MM.1S (cell line): ENCODE results near the gene COL18A1.

Source experiments
- DNase-seq: peaks from one replicate; pipeline ENCODE4 v3.0.0-alpha.2; 2015
- H2AFZ ChIP-seq: fragments of 300-600 bp; sonication (generic); 2 replicates; pipeline ENCODE4 v1.6.0; 2016; ENCODE audit warnings: antibody characterized with exemption, low read length
- H3F3A ChIP-seq: fragments of 300-600 bp; sonication (generic); 2 replicates; pipeline ENCODE4 v1.6.1; 2016; ENCODE audit warnings: mild to moderate bottlenecking, antibody characterized with exemption, low read length, moderate library complexity, mixed read lengths; ENCODE audit not compliant: insufficient read depth
- H3K27ac ChIP-seq: fragments of 300-600 bp; sonication (generic); 2 replicates; pipeline ENCODE4 v1.5.1; 2016; ENCODE audit warnings: mild to moderate bottlenecking, low read length
- H3K27me3 ChIP-seq: fragments of 300-600 bp; sonication (generic); replicated peaks from 2 replicates; pipeline ENCODE4 v1.6.0; 2016; ENCODE audit warnings: low read length; ENCODE audit not compliant: insufficient read depth
- H3K36me3 ChIP-seq: fragments of 300-600 bp; sonication (generic); replicated peaks from 2 replicates; pipeline ENCODE4 v1.6.1; 2016; ENCODE audit warnings: mild to moderate bottlenecking, low read length, mixed read lengths; ENCODE audit not compliant: insufficient read depth
- H3K4me1 ChIP-seq: fragments of 300-600 bp; sonication (generic); 2 replicates; pipeline ENCODE4 v1.6.1; 2016; ENCODE audit warnings: low read length, mixed read lengths
- H3K4me2 ChIP-seq: fragments of 300-600 bp; sonication (generic); 2 replicates; pipeline ENCODE4 v1.6.0; 2016; ENCODE audit warnings: low read depth, low read length
- H3K4me3 ChIP-seq: fragments of 300-600 bp; sonication (generic); 2 replicates; pipeline ENCODE4 v1.5.1; 2016; ENCODE audit warnings: low read length, mixed read lengths
- H3K79me2 ChIP-seq: fragments of 300-600 bp; sonication (generic); 2 replicates; pipeline ENCODE4 v1.6.1; 2016; ENCODE audit warnings: mixed run types, low read length, mixed read lengths
- H3K9ac ChIP-seq: fragments of 300-600 bp; sonication (generic); 2 replicates; pipeline ENCODE4 v1.6.1; 2016; ENCODE audit warnings: low read length, mixed read lengths
- H3K9me2 ChIP-seq: fragments of 300-600 bp; sonication (generic); replicated peaks from 2 replicates; pipeline ENCODE4 v1.6.1; 2016; ENCODE audit warnings: mild to moderate bottlenecking, low read length, mixed read lengths; ENCODE audit not compliant: insufficient read depth
- H3K9me3 ChIP-seq: fragments of 300-600 bp; sonication (generic); replicated peaks from 2 replicates; pipeline ENCODE4 v1.6.1; 2016; ENCODE audit warnings: mild to moderate bottlenecking, low read length, mixed read lengths; ENCODE audit not compliant: insufficient read depth
- H4K20me1 ChIP-seq: fragments of 300-600 bp; sonication (generic); 2 replicates; pipeline ENCODE4 v1.6.1; 2016; ENCODE audit warnings: mild to moderate bottlenecking, low read length, moderate library complexity, mixed read lengths; ENCODE audit not compliant: insufficient read depth
- EZH2 ChIP-seq: fragments of 300-600 bp; sonication (generic); optimal IDR thresholded peaks from 2 replicates; pipeline ENCODE3; 2017; ENCODE audit warnings: low read depth, mild to moderate bottlenecking, antibody characterized with exemption, low read length, mixed read lengths
- EZH2phosphoT487 ChIP-seq: fragments of 300-600 bp; sonication (generic); IDR thresholded peaks from 2 replicates; pipeline ENCODE4 v1.6.1; 2018; ENCODE audit warnings: antibody characterized with exemption, low read length
- TF ChIP-seq, protein P1 (sequence below): fragments of 300-600 bp; sonication (generic); IDR thresholded peaks from 2 replicates; pipeline ENCODE4 v1.5.1; 2016; ENCODE audit warnings: antibody characterized with exemption, low read length, mixed read lengths

The COL18A1 gene

DNA sequence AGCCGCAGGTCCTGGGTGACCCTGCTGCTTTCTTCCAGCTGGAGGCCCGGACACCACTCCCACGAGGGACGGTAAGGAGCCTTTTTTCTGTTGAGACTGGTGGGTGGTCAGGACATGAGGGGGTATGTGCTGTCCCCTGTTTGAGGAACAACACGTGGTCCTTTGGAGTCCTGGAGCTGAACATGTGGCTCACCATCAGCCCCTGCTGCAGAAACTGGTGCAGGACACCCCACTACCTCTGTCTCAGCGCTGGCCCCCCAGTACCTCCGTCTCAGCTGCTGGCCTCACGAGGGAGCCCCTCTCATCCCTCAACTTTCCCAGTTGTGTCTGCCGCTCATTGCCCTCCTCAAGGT lies 102.5 kb downstream of the COL18A1 start:
- H3K9ac ChIP-seq: no peak overlapping the region
- H3K4me3 ChIP-seq: no peak overlapping the region
- peaks cover 43% of the 10 kb centered on the region for H3K27me3 ChIP-seq
- no peaks in the 10 kb centered on the region for H3K9me3 ChIP-seq
- H3K36me3 ChIP-seq: no peaks in the 10 kb centered on the region
- H3K4me2 ChIP-seq: no peak overlapping the region
- no peaks in the 10 kb centered on the region for H3K79me2 ChIP-seq
- no peak overlapping the region for H3K27ac ChIP-seq
- H3K4me1 ChIP-seq: no peaks in the 10 kb centered on the region
- H4K20me1 ChIP-seq: no peaks in the 10 kb centered on the region; the same call in 1 of the 2 replicates
- TF ChIP-seq EZH2phosphoT487: no peak
- TF ChIP-seq, protein P1, sequence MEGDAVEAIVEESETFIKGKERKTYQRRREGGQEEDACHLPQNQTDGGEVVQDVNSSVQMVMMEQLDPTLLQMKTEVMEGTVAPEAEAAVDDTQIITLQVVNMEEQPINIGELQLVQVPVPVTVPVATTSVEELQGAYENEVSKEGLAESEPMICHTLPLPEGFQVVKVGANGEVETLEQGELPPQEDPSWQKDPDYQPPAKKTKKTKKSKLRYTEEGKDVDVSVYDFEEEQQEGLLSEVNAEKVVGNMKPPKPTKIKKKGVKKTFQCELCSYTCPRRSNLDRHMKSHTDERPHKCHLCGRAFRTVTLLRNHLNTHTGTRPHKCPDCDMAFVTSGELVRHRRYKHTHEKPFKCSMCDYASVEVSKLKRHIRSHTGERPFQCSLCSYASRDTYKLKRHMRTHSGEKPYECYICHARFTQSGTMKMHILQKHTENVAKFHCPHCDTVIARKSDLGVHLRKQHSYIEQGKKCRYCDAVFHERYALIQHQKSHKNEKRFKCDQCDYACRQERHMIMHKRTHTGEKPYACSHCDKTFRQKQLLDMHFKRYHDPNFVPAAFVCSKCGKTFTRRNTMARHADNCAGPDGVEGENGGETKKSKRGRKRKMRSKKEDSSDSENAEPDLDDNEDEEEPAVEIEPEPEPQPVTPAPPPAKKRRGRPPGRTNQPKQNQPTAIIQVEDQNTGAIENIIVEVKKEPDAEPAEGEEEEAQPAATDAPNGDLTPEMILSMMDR: no peak
- no peak for TF ChIP-seq EZH2
- H3F3A ChIP-seq: no peaks in the 10 kb centered on the region
- no peak overlapping the region for H2AFZ ChIP-seq
- DNase-seq: no peak
- no peaks in the 10 kb centered on the region for H3K9me2 ChIP-seq

DNA sequence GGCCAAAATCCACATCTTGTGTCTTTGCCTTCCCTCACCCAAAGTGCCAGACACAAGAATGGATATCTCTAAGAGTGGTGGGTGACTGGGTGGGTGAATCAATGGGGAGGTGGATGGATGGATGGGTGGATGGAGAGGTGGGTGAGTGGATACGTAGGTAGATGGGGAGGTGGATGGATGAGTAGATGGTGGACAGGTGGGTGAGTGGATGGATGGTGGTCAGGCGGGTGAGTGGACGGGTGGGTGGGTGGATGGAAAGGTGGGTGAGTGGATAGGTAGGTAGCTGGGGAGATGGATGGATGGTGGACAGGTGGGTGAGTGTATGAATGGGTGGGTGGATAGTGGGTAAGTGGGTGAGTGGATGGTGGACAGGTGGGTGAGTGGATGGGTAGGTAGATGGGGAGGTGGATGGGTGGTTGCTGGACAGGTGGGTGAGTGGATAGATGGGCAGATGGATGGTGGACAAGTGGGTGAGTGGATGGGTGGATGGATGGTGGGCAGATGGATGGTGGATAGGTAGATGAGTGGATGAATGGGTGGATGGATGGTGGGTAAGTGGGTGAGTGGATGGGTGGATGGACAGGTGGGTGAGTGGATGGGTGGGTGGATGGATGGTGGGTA lies 103.0 kb downstream of the COL18A1 start:
- DNase-seq: no peak
- Histone ChIP-seq H3K9me2 (no peaks in the 10 kb centered on the region), H3K9ac (no peak overlapping the region), H3K79me2 (no peaks in the 10 kb centered on the region), H3K36me3 (no peaks in the 10 kb centered on the region), H3K27ac (no peak overlapping the region), H3K27me3 (peaks cover 40% of the 10 kb centered on the region), H3K4me3 (no peak overlapping the region), H3K4me1 (no peaks in the 10 kb centered on the region), H3K4me2 (no peak overlapping the region), H3F3A (no peaks in the 10 kb centered on the region), H4K20me1 (no peaks in the 10 kb centered on the region; the same call in 1 of the 2 replicates), H3K9me3 (no peaks in the 10 kb centered on the region), H2AFZ (no peak overlapping the region)
- no peak for TF ChIP-seq EZH2
- TF ChIP-seq EZH2phosphoT487: no peak
- TF ChIP-seq, protein P1: no peak

DNA sequence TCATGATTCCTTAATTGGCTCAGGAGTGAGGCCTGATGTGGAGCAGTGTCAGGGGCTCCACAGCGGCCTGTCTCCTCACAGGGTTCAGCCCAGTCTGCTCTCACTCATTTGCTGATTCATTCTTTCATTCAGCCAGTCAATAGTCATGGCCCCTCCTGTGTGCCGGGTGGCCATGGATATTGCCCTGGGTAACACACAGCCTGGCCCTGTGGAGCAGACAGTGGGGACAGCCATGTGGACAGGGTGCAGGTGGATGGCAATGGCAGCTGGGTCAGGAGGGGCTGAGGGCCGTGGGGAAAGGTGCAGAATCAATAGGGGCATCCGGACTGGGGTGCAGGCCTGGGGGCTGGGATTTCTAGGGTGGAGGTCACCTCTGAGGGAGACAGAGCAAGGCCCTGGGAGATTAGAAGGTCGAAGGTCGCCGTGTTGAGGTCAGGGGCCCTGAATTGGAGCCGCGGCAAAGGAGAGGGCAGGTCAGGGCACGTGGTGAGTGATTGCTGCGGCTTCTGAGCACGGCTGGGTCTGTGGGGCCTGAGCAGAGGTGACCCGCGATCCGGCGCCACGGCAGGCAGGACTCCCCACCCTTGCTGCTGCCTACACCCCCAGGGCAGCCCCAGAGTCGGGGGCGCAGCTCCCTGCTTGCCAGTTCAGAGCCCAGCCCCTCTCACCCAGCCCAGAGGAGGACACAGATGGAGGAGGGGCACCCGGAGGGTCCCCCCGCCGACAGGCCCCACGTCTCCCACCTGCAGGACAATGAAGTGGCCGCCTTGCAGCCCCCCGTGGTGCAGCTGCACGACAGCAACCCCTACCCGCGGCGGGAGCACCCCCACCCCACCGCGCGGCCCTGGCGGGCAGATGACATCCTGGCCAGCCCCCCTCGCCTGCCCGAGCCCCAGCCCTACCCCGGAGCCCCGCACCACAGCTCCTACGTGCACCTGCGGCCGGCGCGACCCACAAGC lies 103.9 kb downstream of the COL18A1 start:
- no peaks in the 10 kb centered on the region for H3K4me1 ChIP-seq
- no peaks in the 10 kb centered on the region for H3K79me2 ChIP-seq
- H3K4me2 ChIP-seq: no peak overlapping the region
- no peaks in the 10 kb centered on the region for H3F3A ChIP-seq
- H3K9me3 ChIP-seq: no peaks in the 10 kb centered on the region
- H3K9ac ChIP-seq: no peak overlapping the region
- TF ChIP-seq EZH2 (no peak), EZH2phosphoT487 (no peak)
- TF ChIP-seq, protein P1: no peak
- no peaks in the 10 kb centered on the region for H3K9me2 ChIP-seq
- peaks cover 37% of the 10 kb centered on the region for H3K27me3 ChIP-seq
- H4K20me1 ChIP-seq: no peaks in the 10 kb centered on the region; the same call in 1 of the 2 replicates
- H3K27ac ChIP-seq: no peak overlapping the region
- no peak overlapping the region for H2AFZ ChIP-seq
- no peaks in the 10 kb centered on the region for H3K36me3 ChIP-seq
- no peak overlapping the region for H3K4me3 ChIP-seq
- DNase-seq: no peak
